GM12892 (cell line): Measurements from ENCODE around the gene RNF103.

Experiments
- POLR2A ChIP-seq: IDR thresholded peaks from 2 replicates; pipeline ENCODE4 v1.6.1; 2011; ENCODE audit warnings: low read depth, low read length, control low read depth
- POLR2AphosphoS5 ChIP-seq: IDR thresholded peaks from 2 replicates; pipeline ENCODE4 v1.6.1; 2011; ENCODE audit warnings: low read depth, low read length, control low read depth

DNA sequence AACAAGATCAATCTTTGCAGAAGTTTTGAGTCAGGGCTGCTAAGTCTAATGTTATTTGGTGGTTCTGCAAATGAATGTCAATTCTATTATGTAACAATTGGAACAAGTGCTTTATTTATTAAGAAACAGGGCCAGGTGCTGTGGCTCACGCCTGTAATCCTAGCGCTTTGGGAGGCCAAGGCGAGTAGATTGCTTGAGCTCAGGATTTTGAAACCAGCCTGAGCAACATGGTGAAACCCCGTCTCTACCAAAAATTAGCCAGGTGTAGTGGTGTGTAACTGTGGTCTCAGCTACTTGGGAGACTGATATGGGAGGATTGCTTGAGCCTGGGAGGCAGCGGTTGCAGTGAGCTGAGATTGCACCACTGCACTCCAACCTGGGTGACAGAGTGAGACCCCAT is 13.2 kb upstream of the RNF103 start:
- TF ChIP-seq POLR2A (no peak), POLR2AphosphoS5 (no peak)
